Stomach (tissue), 4 donors: ENCODE results near the gene RANBP17.

Experiments
- POLR2A ChIP-seq, 4 donors: fragments of 450-650 bp; IDR thresholded peaks; one replicate each; pipeline ENCODE4 v1.6.1; 2016; ENCODE audit warnings: antibody characterized with exemption in 4 of 4, control low read depth in 2 of 4, mild to moderate bottlenecking in 1 of 4, moderate library complexity in 1 of 4
- TF ChIP-seq, protein P1 (sequence below), 7 experiments: fragments of 450-650 bp in 4 of 7; fragments of 200-600 bp in 3 of 7; sonication (generic) in 3 of 7; IDR thresholded peaks; one replicate each; pipeline ENCODE4 v1.5.1; 2016 to 2019; ENCODE audit warnings: antibody characterized with exemption in 7 of 7, control low read depth in 2 of 7, mild to moderate bottlenecking in 1 of 7

- TF ChIP-seq, protein P1, sequence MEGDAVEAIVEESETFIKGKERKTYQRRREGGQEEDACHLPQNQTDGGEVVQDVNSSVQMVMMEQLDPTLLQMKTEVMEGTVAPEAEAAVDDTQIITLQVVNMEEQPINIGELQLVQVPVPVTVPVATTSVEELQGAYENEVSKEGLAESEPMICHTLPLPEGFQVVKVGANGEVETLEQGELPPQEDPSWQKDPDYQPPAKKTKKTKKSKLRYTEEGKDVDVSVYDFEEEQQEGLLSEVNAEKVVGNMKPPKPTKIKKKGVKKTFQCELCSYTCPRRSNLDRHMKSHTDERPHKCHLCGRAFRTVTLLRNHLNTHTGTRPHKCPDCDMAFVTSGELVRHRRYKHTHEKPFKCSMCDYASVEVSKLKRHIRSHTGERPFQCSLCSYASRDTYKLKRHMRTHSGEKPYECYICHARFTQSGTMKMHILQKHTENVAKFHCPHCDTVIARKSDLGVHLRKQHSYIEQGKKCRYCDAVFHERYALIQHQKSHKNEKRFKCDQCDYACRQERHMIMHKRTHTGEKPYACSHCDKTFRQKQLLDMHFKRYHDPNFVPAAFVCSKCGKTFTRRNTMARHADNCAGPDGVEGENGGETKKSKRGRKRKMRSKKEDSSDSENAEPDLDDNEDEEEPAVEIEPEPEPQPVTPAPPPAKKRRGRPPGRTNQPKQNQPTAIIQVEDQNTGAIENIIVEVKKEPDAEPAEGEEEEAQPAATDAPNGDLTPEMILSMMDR (IDR thresholded peaks at IDR 0.05), result no peak
- TF ChIP-seq POLR2A (IDR thresholded peaks at IDR 0.05), result no peak
Observed at GRCh38 chr5:170846416-170846815, 15.4 kb upstream of the RANBP17 start.
